DMS79 treated with DMSO at 0.1 percent for 48 hours (cell line): Measurements from ENCODE around the gene HYLS1.
"Not testable (repeated sequence)": the region's sequence is repeated elsewhere in the genome, so short reads cannot be mapped to it uniquely, and the experiment has no call there.

Source experiments
- DNase-seq: peaks from one replicate; lab custom pipeline; 2025; lab: John Stamatoyannopoulos, UW

HYLS1 gene

DNA sequence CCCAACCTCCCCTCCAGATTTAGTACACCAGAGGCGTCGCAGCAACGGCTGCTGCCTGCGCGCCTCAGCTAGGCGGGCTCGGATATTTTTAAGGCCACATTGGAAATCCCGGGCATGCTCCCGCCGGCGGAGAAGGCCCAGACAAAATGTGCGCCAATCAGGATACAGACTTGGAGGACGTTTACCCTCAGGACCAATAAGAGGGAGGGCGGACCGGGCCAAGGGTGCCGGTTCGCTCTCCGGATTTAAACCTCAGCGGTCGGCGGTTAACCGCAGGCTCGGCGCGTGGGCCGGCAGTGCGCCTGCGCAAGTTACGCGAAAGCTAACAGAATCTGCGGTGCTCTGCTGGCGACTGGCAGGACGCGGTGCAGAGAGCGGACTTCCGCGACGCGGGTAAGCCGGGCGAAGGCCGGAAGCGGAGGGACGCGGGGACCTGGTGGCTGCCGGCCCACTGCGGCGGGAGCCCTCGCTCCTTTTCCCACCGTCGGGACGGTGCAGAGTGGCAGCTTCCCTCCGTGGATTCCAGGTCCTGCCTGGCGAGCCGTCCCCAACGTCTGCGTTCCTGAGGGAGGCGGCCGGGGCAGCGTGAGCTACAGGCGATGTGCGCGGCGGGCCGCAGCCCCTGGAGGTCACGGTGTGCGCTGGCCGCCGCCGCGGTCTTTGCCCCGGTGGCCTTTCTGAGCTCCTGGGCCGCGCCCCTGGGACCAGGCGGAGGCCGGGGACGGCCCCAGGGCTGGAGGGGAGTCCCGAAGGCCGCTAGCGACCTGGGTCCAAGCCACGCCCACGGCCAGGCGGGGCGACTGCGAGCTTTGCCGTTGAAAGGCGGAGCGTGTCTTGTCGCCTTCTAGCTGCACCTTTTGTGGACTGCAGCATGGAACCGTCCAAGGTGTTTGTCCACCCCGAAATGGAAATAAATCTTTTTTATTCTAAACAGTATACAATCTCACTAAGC is at the start of gene HYLS1:
Gene HYLS1 (plus strand): TSS at position 296 of the 952 bp plus-strand sequence. CDS start 11,701 bp downstream, outside the sequence.
- peak; percentile 98 for DNase-seq

- no peak for DNase-seq
These were observed 45.0 kb upstream of the HYLS1 start for GRCh38 chr11:125842321-125842948.

GRCh38 chr11:125846188-125846587 is 41.3 kb upstream of the HYLS1 start:
- DNase-seq, result no peak

- not testable (repeated sequence) for DNase-seq
These were observed 29.8 kb upstream of the HYLS1 start for GRCh38 chr11:125857670-125858069.

DNA sequence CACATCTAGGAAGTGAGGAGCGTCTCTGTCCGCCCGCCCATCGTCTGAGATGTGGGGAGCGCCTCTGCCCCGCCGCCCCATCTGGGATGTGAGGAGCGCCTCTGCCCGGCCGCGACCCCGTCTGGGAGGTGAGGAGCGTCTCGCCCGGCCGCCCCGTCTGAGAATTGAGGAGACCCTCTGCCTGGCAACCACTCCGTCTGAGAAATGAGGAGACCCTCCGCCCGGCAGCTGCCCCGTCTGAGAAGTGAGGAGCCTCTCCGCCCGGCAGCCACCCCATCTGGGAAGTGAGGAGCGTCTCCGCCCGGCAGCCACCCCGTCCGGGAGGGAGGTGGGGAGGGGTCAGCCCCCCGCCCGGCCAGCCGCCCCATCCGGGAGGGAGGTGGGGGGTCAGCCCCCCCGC is 24.7 kb upstream of the HYLS1 start:
- not testable (repeated sequence) for DNase-seq

DNA sequence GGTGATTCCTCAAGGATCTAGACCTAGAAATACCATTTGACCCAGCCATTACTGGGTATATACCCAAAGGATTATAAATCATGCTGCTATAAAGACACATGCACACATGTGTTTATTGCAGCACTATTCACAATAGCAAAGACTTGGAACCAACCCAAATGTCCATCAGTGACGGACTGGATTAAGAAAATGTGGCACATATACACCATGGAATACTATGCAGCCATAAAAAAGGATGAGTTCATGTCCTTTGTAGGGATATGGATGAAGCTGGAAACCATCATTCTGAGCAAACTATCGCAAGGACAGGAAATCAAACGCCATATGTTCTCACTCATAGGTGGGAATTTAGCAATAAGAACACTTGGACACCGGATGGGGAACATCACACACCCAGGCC is 22.1 kb upstream of the HYLS1 start:
- DNase-seq, result not testable (repeated sequence)

GRCh38 chr11:125869521-125869920 is 17.9 kb upstream of the HYLS1 start:
- DNase-seq, result no peak

GRCh38 chr11:125871391-125872137 is 15.9 kb upstream of the HYLS1 start:
- DNase-seq, result no peak

GRCh38 chr11:125872138-125872491 is 15.4 kb upstream of the HYLS1 start:
- DNase-seq, result no peak

DNA sequence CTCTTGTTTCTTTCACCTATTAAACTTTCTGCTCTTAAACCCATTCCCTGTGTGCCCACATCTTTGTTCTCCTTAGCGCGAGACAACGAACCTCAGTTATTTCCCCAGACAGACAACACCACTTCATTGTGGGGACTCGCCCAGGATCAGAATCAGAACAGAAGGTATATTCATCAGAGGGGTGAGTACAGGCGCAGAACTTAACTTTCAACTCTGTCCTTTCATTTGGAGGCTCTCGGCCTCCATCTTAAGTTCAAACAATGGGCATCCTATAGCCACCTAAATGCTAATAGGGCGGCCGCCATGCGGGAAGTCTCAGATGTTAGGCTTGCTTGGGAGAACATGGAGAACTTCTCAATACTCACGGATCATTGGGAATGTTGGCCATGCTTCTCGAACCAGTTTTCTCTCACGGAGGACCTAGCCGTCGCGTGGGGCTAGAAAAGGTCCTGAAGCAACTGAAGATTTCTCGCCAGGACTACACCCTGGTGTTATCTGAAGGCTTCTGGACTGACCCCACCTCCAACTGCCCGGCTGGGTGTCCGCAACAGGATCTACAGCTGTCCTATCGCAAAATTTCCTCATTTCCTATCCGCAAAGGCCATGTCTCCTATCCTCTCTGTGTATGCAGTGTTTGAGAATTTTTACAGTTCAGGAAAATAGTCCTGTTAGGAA is 13.4 kb upstream of the HYLS1 start:
- DNase-seq, result no peak

DNA sequence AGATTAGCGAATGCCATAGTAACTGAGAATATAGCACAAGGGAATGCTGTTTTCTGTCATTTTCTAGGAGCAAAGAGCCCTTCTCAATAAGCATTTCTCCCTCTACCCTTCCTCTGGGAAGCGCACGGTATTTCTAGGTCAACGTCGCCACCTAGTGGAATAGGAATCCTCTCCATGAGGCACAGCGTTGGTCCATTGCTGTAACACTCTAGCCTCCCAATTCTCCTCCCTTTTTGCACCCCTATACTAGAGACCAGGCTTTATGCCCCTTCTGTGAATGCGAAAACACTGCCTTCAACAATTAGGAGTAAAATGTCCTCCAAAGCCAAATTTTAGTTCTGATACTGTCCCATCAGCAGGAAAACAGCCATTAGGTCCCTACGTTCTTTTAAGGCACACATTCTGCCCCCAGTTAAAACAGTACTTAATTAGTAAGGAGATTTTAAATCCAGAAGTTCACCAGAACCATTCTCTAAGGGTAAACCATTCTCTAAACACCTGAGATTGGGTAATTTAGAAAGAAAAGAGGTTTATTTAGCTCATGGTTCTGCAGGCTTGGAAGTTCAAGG is 12.8 kb upstream of the HYLS1 start:
- DNase-seq, result peak; percentile 85

- DNase-seq, result no peak
These were observed 6.2 kb upstream of the HYLS1 start for GRCh38 chr11:125881291-125881690.

DNA sequence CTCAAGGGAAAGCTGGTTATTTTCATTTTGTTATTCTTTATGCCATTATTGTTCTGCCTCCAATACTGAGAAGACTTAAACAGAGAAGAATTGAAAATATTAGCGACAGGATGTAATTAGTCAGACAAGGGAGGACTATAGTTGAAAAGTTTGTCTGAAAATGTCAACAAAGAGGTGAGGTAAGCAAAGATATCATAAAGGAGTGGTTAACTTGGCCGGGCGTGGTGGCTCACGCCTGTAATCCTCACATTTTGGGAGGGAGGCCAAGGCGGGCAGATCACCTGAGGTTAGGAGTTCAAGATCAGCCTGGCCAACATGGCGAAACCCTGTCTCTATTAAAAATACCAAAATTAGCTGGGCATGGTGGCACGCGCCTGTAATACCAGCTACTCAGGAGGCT is 4.1 kb upstream of the HYLS1 start:
- DNase-seq, result no peak

DNA sequence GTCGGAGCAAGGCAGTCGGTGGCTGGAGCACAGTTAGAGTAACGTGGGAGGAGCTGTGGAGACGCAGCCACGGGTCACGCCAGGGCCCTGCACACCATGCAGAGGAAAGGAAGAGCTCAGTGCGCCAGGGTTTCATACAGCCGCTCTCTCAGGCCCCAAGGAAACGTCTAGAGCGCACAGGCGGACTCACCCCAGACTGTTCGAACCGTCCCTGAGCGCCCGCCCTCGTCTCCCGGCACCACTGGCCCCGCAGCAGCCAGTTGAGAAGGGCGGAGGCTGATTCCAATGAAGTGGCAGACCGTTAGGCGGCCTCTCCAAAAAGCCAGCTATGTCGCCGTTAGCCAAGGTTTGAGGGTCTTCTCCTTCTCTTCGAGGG is 483 bp upstream of the HYLS1 start:
- DNase-seq, result peak; percentile 89

GRCh38 chr11:125890447-125891100 is 3.1 kb downstream of the HYLS1 start:
- DNase-seq, result no peak

DNA sequence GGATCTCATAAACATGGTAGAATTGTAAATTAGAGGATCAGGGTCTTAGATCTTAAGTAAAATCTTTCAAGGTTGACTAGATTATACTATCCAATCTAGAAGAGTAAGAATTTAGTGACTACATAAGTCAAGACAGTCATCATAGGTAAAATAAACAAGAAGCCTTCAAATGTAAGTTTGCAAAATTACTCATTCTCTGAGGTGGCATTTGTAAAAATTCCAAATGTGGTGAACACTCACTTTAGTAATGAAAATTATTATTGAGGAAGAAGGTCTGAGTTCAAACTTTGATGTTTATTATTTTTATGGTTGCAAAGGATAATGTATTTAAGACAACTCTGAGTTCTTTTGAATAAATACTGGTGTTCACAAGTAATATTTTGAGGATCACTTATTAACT is 4.6 kb downstream of the HYLS1 start:
- DNase-seq, result no peak

DNA sequence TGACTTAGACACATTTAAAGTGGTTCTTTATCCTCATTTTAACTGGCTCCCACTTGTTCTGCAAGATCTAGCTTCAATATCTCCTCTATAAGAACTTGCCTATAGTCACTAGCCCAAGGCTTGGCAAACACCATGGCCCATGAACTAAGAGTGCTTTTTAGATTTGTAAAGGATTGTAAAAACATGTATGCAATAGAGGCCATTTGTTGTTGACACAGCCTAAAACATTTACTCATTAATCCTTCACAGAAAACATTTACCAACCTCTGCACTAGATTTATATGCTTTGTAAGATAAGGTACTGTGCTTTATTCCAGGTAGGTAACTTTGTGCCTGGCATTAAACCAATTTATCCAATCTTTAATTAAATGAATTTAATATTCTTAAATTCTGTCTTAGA is 5.5 kb downstream of the HYLS1 start:
- DNase-seq, result no peak

DNA sequence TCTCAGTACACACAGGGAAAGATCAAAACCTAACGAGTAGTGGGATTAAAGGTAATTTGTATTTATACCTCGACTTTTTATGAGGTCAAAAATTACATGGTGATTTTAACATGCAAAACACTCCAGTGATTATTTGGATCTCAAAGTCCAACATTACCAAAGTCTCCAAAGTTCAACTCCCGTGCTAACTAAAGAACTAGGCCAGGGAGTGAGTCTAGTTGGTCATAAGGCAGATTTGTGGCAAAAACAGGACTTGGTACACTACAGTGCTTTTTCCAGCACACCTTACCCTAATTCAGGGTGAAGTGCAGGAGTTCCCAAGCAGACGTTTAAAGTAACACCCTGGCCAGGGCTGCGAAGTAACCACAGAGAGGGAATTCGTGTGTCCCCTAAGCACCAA is 14.4 kb downstream of the HYLS1 start:
- DNase-seq, result no peak

GRCh38 chr11:125902277-125902926 is 14.9 kb downstream of the HYLS1 start:
- no peak for DNase-seq

DNA sequence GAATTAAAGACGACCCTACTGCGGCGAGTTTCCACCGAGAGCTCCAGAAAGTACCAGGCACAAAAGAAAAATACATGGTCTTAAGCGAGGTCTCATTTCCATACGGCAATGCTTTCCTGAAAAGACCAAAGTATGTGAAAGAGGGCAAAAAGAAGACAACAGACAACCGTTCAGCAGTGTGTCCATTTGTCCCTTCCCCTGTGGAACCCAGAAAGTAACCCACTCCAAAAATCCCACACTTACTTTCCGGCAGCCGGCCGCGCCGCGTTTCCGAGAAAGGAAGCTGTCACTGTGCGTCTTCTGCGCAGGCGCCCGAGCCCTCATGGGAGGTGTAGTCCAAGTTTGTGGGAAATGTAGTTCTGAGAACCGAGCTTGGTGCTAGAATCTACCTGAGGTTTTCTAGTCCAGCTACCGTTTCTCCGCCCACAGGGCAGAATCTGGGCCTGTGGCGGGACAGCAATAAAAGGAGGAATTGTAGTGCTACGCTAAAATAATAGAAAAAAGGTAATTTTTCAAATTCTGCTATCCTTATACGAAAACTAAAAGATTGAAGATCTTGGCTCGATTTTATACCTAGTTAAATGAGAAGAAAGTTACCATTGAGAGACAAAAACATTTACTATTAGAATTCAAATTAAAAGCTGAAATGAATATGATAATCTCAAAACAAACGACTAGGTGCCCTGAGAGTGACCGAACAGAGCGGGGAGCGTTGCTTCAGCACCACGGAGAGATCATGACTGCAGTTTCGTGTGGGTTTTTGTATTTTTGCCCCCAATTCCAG is 15.7 kb downstream of the HYLS1 start, which contains the start of gene PUS3:
Gene PUS3 (minus strand): TSS at position 280 of the 784 bp plus-strand sequence. CDS start 6,922 bp downstream, outside the sequence.
- DNase-seq, result peak; percentile 97
